Trophoblast cell (in vitro differentiated cells and primary cell): ENCODE measurements around the gene PSMD12.

Source experiments
- DNase-seq, 2 donors: peaks; one replicate each; pipeline ENCODE4 v3.0.0-alpha.2; 2016
- H2AFZ ChIP-seq: 2 replicates; pipeline ENCODE4 v1.6.1; 2013; ENCODE audit warnings: low read length, moderate library complexity, mild to moderate bottlenecking; ENCODE audit not compliant: insufficient read depth, poor library complexity
- H2AK5ac ChIP-seq: 2 replicates; pipeline ENCODE4 v1.6.1; 2013; ENCODE audit warnings: mild to moderate bottlenecking, low read length
- H2BK120ac ChIP-seq: 2 replicates; pipeline ENCODE4 v1.6.1; 2013; ENCODE audit warnings: low read length, mild to moderate bottlenecking, moderate library complexity; ENCODE audit not compliant: insufficient read depth, poor library complexity
- H2BK12ac ChIP-seq: 2 replicates; pipeline ENCODE4 v1.6.1; 2013; ENCODE audit warnings: mild to moderate bottlenecking, low read length, moderate library complexity
- H2BK5ac ChIP-seq: 2 replicates; pipeline ENCODE4 v1.6.1; 2013; ENCODE audit warnings: low read length, low read depth, moderate library complexity, mild to moderate bottlenecking; ENCODE audit not compliant: poor library complexity
- H3K14ac ChIP-seq: 2 replicates; pipeline ENCODE4 v1.6.1; 2013; ENCODE audit warnings: mild to moderate bottlenecking, low read length
- H3K18ac ChIP-seq: 2 replicates; pipeline ENCODE4 v1.6.1; 2013; ENCODE audit warnings: mild to moderate bottlenecking, low read length
- H3K23ac ChIP-seq: 2 replicates; pipeline ENCODE4 v1.6.1; 2013; ENCODE audit warnings: low read length
- H3K27ac ChIP-seq: 2 replicates; pipeline ENCODE4 v1.5.1; 2013; ENCODE audit warnings: low read depth, mild to moderate bottlenecking, inconsistent platforms, low read length, moderate library complexity
- H3K27me3 ChIP-seq: 2 replicates; pipeline ENCODE4 v1.6.1; 2013; ENCODE audit warnings: inconsistent platforms, mild to moderate bottlenecking, low read length, moderate library complexity; ENCODE audit not compliant: insufficient read depth
- H3K36me3 ChIP-seq, 2 experiments: 1 replicate in 1 of 2; 2 replicates in 1 of 2; pipeline ENCODE4 v1.6.1; 2013; ENCODE audit warnings: low read length in 2 of 2, mild to moderate bottlenecking in 2 of 2, moderate library complexity in 1 of 2; ENCODE audit not compliant: insufficient read depth in 2 of 2, control insufficient read depth in 1 of 2
- H3K4ac ChIP-seq: 2 replicates; pipeline ENCODE4 v1.6.1; 2013; ENCODE audit warnings: low read depth, mild to moderate bottlenecking, low read length, moderate library complexity
- H3K4me1 ChIP-seq, 2 experiments: 1 replicate in 1 of 2; 2 replicates in 1 of 2; pipeline ENCODE4 v1.6.1; 2013; ENCODE audit warnings: low read length in 2 of 2, mild to moderate bottlenecking in 2 of 2, moderate library complexity in 1 of 2; ENCODE audit not compliant: insufficient read depth in 2 of 2, control insufficient read depth in 1 of 2
- H3K4me2 ChIP-seq: 2 replicates; pipeline ENCODE4 v1.6.1; 2013; ENCODE audit warnings: inconsistent platforms, mild to moderate bottlenecking, low read length, moderate library complexity
- H3K4me3 ChIP-seq: 2 replicates; pipeline ENCODE4 v1.5.1; 2013; ENCODE audit warnings: mild to moderate bottlenecking, low read depth, low read length, inconsistent platforms
- H3K79me1 ChIP-seq: one replicate; pipeline ENCODE4 v1.6.1; 2013; ENCODE audit warnings: low read length
- H3K79me2 ChIP-seq: 2 replicates; pipeline ENCODE4 v1.6.1; 2013; ENCODE audit warnings: low read length, mild to moderate bottlenecking; ENCODE audit not compliant: control insufficient read depth, insufficient read depth, poor library complexity
- H3K9ac ChIP-seq: 2 replicates; pipeline ENCODE4 v1.6.1; 2013; ENCODE audit warnings: mild to moderate bottlenecking, low read length
- H3K9me3 ChIP-seq: 2 replicates; pipeline ENCODE4 v1.6.1; 2013; ENCODE audit warnings: low read depth, mild to moderate bottlenecking, control low read depth, inconsistent platforms, low read length; ENCODE audit not compliant: insufficient read depth
- H4K12ac ChIP-seq: 2 replicates; pipeline ENCODE4 v1.6.1; 2013; ENCODE audit warnings: low read depth, mild to moderate bottlenecking, low read length, moderate library complexity
- H4K8ac ChIP-seq: 2 replicates; pipeline ENCODE4 v1.6.1; 2013; ENCODE audit warnings: low read depth, mild to moderate bottlenecking, low read length, moderate library complexity
- H4K91ac ChIP-seq: one replicate; pipeline ENCODE4 v1.6.1; 2013; ENCODE audit warnings: low read depth, mild to moderate bottlenecking, low read length, moderate library complexity
- WGBS: extraction: QIAGEN DNeasy Blood & Tissue Kit; methylation state at CpG from one replicate; pipeline ENCODE4 v1.1.7; 2013; ENCODE audit warnings: missing lambda C conversion rate; ENCODE audit not compliant: insufficient read length, insufficient coverage; ENCODE audit errors: extremely low coverage; 5-methylcytosine and 5-hydroxymethylcytosine counted together

Gene PSMD12

GRCh38 chr17:67358612-67359011 is 7.8 kb downstream of the PSMD12 start:
- H2AFZ ChIP-seq = no peak overlapping the region
- H3K79me2 ChIP-seq = peaks cover 3% of the 10 kb centered on the region
- H3K23ac ChIP-seq = no peak overlapping the region
- no peak overlapping the region for H3K14ac ChIP-seq
- no peak overlapping the region for H3K9ac ChIP-seq
- H3K27me3 ChIP-seq = no peaks in the 10 kb centered on the region
- H3K36me3 ChIP-seq = peaks cover 30 to 31% of the 10 kb centered on the region in 2 experiments
- H3K27ac ChIP-seq = no peak overlapping the region
- no peak overlapping the region for H3K4me3 ChIP-seq
- no peak overlapping the region for H4K91ac ChIP-seq
- no CpG with 5 or more reads among the region's 2 CpGs for WGBS
- H2BK120ac ChIP-seq = no peak overlapping the region
- H3K4me1 ChIP-seq = no peaks in the 10 kb centered on the region
- no peaks in the 10 kb centered on the region for H3K79me1 ChIP-seq
- no peak overlapping the region for H4K12ac ChIP-seq
- no peak for DNase-seq
- no peak overlapping the region for H3K4ac ChIP-seq
- H2BK5ac ChIP-seq = no peak overlapping the region
- no peak overlapping the region for H2AK5ac ChIP-seq
- no peak overlapping the region for H4K8ac ChIP-seq
- H3K4me2 ChIP-seq = no peak overlapping the region
- H3K9me3 ChIP-seq = no peaks in the 10 kb centered on the region
- H2BK12ac ChIP-seq = no peak overlapping the region
- no peak overlapping the region for H3K18ac ChIP-seq

GRCh38 chr17:67353929-67354574 is 12.3 kb downstream of the PSMD12 start:
- H3K9ac ChIP-seq = no peak overlapping the region
- DNase-seq = no peak
- no peak overlapping the region for H4K91ac ChIP-seq
- WGBS = no CpG with 5 or more reads among the region's 8 CpGs
- no peak overlapping the region for H4K12ac ChIP-seq
- H2BK5ac ChIP-seq = no peak overlapping the region
- H3K4me2 ChIP-seq = no peak overlapping the region
- H3K79me2 ChIP-seq = peaks cover 2% of the 10 kb centered on the region
- no peak overlapping the region for H3K27ac ChIP-seq
- H3K18ac ChIP-seq = no peak overlapping the region
- H3K36me3 ChIP-seq = peaks cover 38 to 42% of the 10 kb centered on the region in 2 experiments
- no peak overlapping the region for H4K8ac ChIP-seq
- H2BK120ac ChIP-seq = no peak overlapping the region
- H3K27me3 ChIP-seq = no peaks in the 10 kb centered on the region
- no peaks in the 10 kb centered on the region for H3K79me1 ChIP-seq
- H2AFZ ChIP-seq = no peak overlapping the region
- H2BK12ac ChIP-seq = no peak overlapping the region
- H3K4me1 ChIP-seq = no peaks in the 10 kb centered on the region
- H3K4me3 ChIP-seq = no peak overlapping the region
- peaks cover 1% of the 10 kb centered on the region for H3K9me3 ChIP-seq
- H2AK5ac ChIP-seq = no peak overlapping the region
- H3K23ac ChIP-seq = no peak overlapping the region
- H3K4ac ChIP-seq = no peak overlapping the region
- no peak overlapping the region for H3K14ac ChIP-seq

- H3K18ac ChIP-seq = no peak overlapping the region
- no peak overlapping the region for H3K14ac ChIP-seq
- H2BK12ac ChIP-seq = no peak overlapping the region
- no peaks in the 10 kb centered on the region for H3K79me2 ChIP-seq
- H3K9me3 ChIP-seq = peaks cover 1% of the 10 kb centered on the region
- no peak for DNase-seq
- peaks cover 40 to 48% of the 10 kb centered on the region in 2 experiments for H3K36me3 ChIP-seq
- H3K4me3 ChIP-seq = no peak overlapping the region
- H4K91ac ChIP-seq = no peak overlapping the region
- H2AFZ ChIP-seq = no peak overlapping the region
- no peaks in the 10 kb centered on the region for H3K4me1 ChIP-seq
- no peaks in the 10 kb centered on the region for H3K27me3 ChIP-seq
- no peak overlapping the region for H3K23ac ChIP-seq
- no peak overlapping the region for H2AK5ac ChIP-seq
- H2BK5ac ChIP-seq = no peak overlapping the region
- H4K12ac ChIP-seq = no peak overlapping the region
- H3K79me1 ChIP-seq = no peaks in the 10 kb centered on the region
- no peak overlapping the region for H3K4ac ChIP-seq
- no peak overlapping the region for H3K9ac ChIP-seq
- no CpG with 5 or more reads among the region's 10 CpGs for whole genome bisulfite sequencing
- no peak overlapping the region for H2BK120ac ChIP-seq
- H3K27ac ChIP-seq = no peak overlapping the region
- H3K4me2 ChIP-seq = no peak overlapping the region
- H4K8ac ChIP-seq = no peak overlapping the region
Measured at GRCh38 chr17:67353161-67353560, 13.2 kb downstream of the PSMD12 start.

- H3K4ac ChIP-seq = no peak overlapping the region
- H2AK5ac ChIP-seq = no peak overlapping the region
- H3K4me2 ChIP-seq = no peak overlapping the region
- no peak overlapping the region for H3K4me3 ChIP-seq
- H3K18ac ChIP-seq = no peak overlapping the region
- H3K23ac ChIP-seq = no peak overlapping the region
- no peak overlapping the region for H3K9ac ChIP-seq
- no peaks in the 10 kb centered on the region for H3K79me2 ChIP-seq
- DNase-seq = no peak
- H2BK12ac ChIP-seq = no peak overlapping the region
- no CpG with 5 or more reads among the region's 1 CpG for WGBS
- H3K14ac ChIP-seq = no peak overlapping the region
- H3K27me3 ChIP-seq = no peaks in the 10 kb centered on the region
- H2BK5ac ChIP-seq = no peak overlapping the region
- no peaks in the 10 kb centered on the region for H3K79me1 ChIP-seq
- no peak overlapping the region for H4K8ac ChIP-seq
- H2BK120ac ChIP-seq = no peak overlapping the region
- H3K4me1 ChIP-seq = no peaks in the 10 kb centered on the region
- no peak overlapping the region for H2AFZ ChIP-seq
- H4K91ac ChIP-seq = no peak overlapping the region
- no peak overlapping the region for H3K27ac ChIP-seq
- no peak overlapping the region for H4K12ac ChIP-seq
- peaks cover 1% of the 10 kb centered on the region for H3K9me3 ChIP-seq
- peaks cover 25 to 38% of the 10 kb centered on the region in 2 experiments for H3K36me3 ChIP-seq
Measured at GRCh38 chr17:67349420-67349819, 17.0 kb downstream of the PSMD12 start.
